GM23338 (cell line): ENCODE measurements around the gene FAM174C. TPM values are rescaled to one million over a fixed set of nuclear protein-coding genes. Genes with fewer than 3 reads are reported as not detected.

Source experiments
- ATAC-seq: fragments of 200-7000 bp; cut with Tn5 transposase; 3 replicates; pipeline ENCODE4 v1.9.1; 2020
- DNase-seq: peaks from one replicate; pipeline ENCODE4 v3.0.0-alpha.2; 2015; ENCODE audit warnings: low spot score
- H2AFZ ChIP-seq: fragments of 200-600 bp; sonication (generic); 2 replicates; pipeline ENCODE4 v1.8.0; 2016; ENCODE audit warnings: antibody characterized with exemption, mild to moderate bottlenecking, moderate library complexity
- H3F3A ChIP-seq: fragments of 200-600 bp; sonication (generic); replicated peaks from 2 replicates; pipeline ENCODE4 v1.8.0; 2017; ENCODE audit warnings: antibody characterized with exemption, mixed run types, low read depth
- H3K27ac ChIP-seq: fragments of 200-600 bp; sonication (generic); 2 replicates; pipeline ENCODE4 v1.6.1; 2016; ENCODE audit warnings: low read depth
- H3K27me3 ChIP-seq: fragments of 200-600 bp; sonication (generic); 2 replicates; pipeline ENCODE4 v1.8.0; 2016; ENCODE audit warnings: mild to moderate bottlenecking, mixed run types, moderate library complexity; ENCODE audit not compliant: insufficient read depth
- H3K36me3 ChIP-seq: fragments of 200-600 bp; sonication (generic); 2 replicates; pipeline ENCODE4 v1.8.0; 2016; ENCODE audit warnings: mild to moderate bottlenecking; ENCODE audit not compliant: insufficient read depth
- H3K4me1 ChIP-seq: fragments of 200-600 bp; sonication (generic); 2 replicates; pipeline ENCODE4 v1.8.0; 2016; ENCODE audit warnings: mild to moderate bottlenecking, moderate library complexity; ENCODE audit not compliant: insufficient read depth
- H3K4me2 ChIP-seq: fragments of 200-600 bp; sonication (generic); 2 replicates; pipeline ENCODE4 v1.7.1; 2017; ENCODE audit warnings: mixed run types
- H3K4me3 ChIP-seq: fragments of 200-600 bp; sonication (generic); 2 replicates; pipeline ENCODE4 v1.6.1; 2016; ENCODE audit warnings: mixed run types
- H3K79me2 ChIP-seq: fragments of 200-600 bp; sonication (generic); replicated peaks from 2 replicates; pipeline ENCODE4 v1.8.0; 2017; ENCODE audit warnings: mild to moderate bottlenecking; ENCODE audit not compliant: insufficient read depth
- H3K9me2 ChIP-seq: fragments of 200-600 bp; sonication (generic); 2 replicates; pipeline ENCODE4 v1.8.0; 2017; ENCODE audit not compliant: insufficient read depth
- H4K20me1 ChIP-seq: fragments of 200-600 bp; sonication (generic); replicated peaks from 2 replicates; pipeline ENCODE4 v1.8.0; 2017; ENCODE audit warnings: mild to moderate bottlenecking; ENCODE audit not compliant: insufficient read depth
- H3K27ac Mint-ChIP-seq: 2 replicates; pipeline ENCODE4 v1.8.0; 2020; ENCODE audit warnings: inconsistent platforms, mild to moderate bottlenecking, moderate library complexity, mixed read lengths
- H3K27me3 Mint-ChIP-seq: 3 replicates; pipeline ENCODE4 v1.8.0; 2022; ENCODE audit warnings: low read depth, mild to moderate bottlenecking, moderate library complexity, mixed read lengths, inconsistent platforms; ENCODE audit not compliant: insufficient read depth, poor library complexity
- H3K36me3 Mint-ChIP-seq: 3 replicates; pipeline ENCODE4 v1.8.0; 2021; ENCODE audit warnings: low read depth, mild to moderate bottlenecking, inconsistent platforms, moderate library complexity, mixed read lengths
- H3K4me1 Mint-ChIP-seq: 3 replicates; pipeline ENCODE4 v1.8.0; 2020; ENCODE audit warnings: mild to moderate bottlenecking, inconsistent platforms, mixed read lengths
- H3K4me3 Mint-ChIP-seq: 3 replicates; pipeline ENCODE4 v1.8.0; 2021; ENCODE audit warnings: moderate library complexity, mild to moderate bottlenecking, inconsistent platforms, mixed read lengths
- H3K9me3 Mint-ChIP-seq: 3 replicates; pipeline ENCODE4 v1.8.0; 2020; ENCODE audit warnings: moderate library complexity, mild to moderate bottlenecking, inconsistent platforms, mixed read lengths
- CREB1 ChIP-seq: fragments of 250-450 bp; sonication (Bioruptor Pico); IDR thresholded peaks from 2 replicates; pipeline ENCODE4 v1.5.0; 2020; ENCODE audit warnings: low read depth, mild to moderate bottlenecking, moderate library complexity
- CTCF ChIP-seq, 2 experiments: fragments of 200-600 bp in 1 of 2; sonication (generic) in 1 of 2; conservative IDR thresholded peaks; 2 replicates each; pipeline versions ENCODE4 v1.5.1 to v1.6.1; 2016 to 2017; ENCODE audit warnings: antibody characterized with exemption in 2 of 2, low read depth in 2 of 2, mild to moderate bottlenecking in 2 of 2, moderate library complexity in 1 of 2
- ETS1 ChIP-seq: IDR thresholded peaks from 2 replicates; pipeline ENCODE4 v1.6.1; 2016; ENCODE audit warnings: antibody characterized with exemption
- EZH2 ChIP-seq: fragments of 200-600 bp; sonication (generic); IDR thresholded peaks from one replicate; pipeline ENCODE4 v1.8.0; 2017; ENCODE audit warnings: antibody characterized with exemption, mild to moderate bottlenecking, low read depth; ENCODE audit not compliant: unreplicated experiment
- EZH2phosphoT487 ChIP-seq: fragments of 200-600 bp; sonication (generic); IDR thresholded peaks from one replicate; pipeline ENCODE4 v1.8.1; 2018; ENCODE audit warnings: antibody characterized with exemption; ENCODE audit not compliant: unreplicated experiment
- JUNB ChIP-seq: IDR thresholded peaks from one replicate; pipeline ENCODE4 v1.6.1; 2016; ENCODE audit warnings: antibody characterized with exemption; ENCODE audit not compliant: unreplicated experiment
- POLR2AphosphoS5 ChIP-seq: IDR thresholded peaks from 2 replicates; pipeline ENCODE4 v1.6.1; 2016; ENCODE audit warnings: antibody characterized with exemption, low read depth
- REST ChIP-seq: IDR thresholded peaks from one replicate; pipeline ENCODE4 v1.6.1; 2018; ENCODE audit warnings: antibody characterized with exemption; ENCODE audit not compliant: unreplicated experiment
- STAT1 ChIP-seq: IDR thresholded peaks from one replicate; pipeline ENCODE4 v1.6.1; 2016; ENCODE audit warnings: antibody characterized with exemption; ENCODE audit not compliant: unreplicated experiment
- ZNF114 ChIP-seq: fragments of 250-450 bp; sonication (Bioruptor Pico); IDR thresholded peaks from 2 replicates; pipeline ENCODE4 v1.5.0; 2020; ENCODE audit warnings: mild to moderate bottlenecking, moderate library complexity
- ZNF331 ChIP-seq: fragments of 250-450 bp; sonication (Bioruptor Pico); IDR thresholded peaks from 2 replicates; pipeline ENCODE4 v1.5.0; 2020; ENCODE audit warnings: low read depth, mild to moderate bottlenecking, moderate library complexity
- ZNF462 ChIP-seq: fragments of 250-450 bp; sonication (Bioruptor Pico); IDR thresholded peaks from 2 replicates; pipeline ENCODE4 v1.5.0; 2020; ENCODE audit warnings: mild to moderate bottlenecking, moderate library complexity
- polyA plus RNA-seq: library from polyadenylated mRNA; unstranded; fragments of >200 nt; fragmentation: Nextera tagmentation; extraction: Ambion mirVana; gene quantifications from 2 replicates; pipeline ENCODE4 v1.2.1, GENCODE V29; 2016
- total RNA-seq: library from RNA; depleted of rRNA; stranded (reverse); fragments of >200 nt; shearing (Covaris generic); gene quantifications from 2 replicates; pipeline ENCODE4 v1.2.3, GENCODE V29; 2014

Gene FAM174C
- total and polyA plus RNA-seq, 2 experiments from 2014 or later = 60.4 to 68.0 TPM

GRCh38 chr19:1274852-1275259 is 474 bp upstream of the FAM174C start:
- Mint-ChIP-seq H3K4me1 (peaks cover 48% of the 10 kb centered on the region), H3K27ac (peak overlapping the region; percentile 97), H3K27me3 (peaks cover 43% of the 10 kb centered on the region), H3K36me3 (peaks cover 58% of the 10 kb centered on the region), H3K4me3 (peak overlapping the region; percentile 75), H3K9me3 (no peaks in the 10 kb centered on the region; the same call in 2 of the 3 replicates)
- peak overlapping the region; percentile 88 for H3K4me3 ChIP-seq
- H2AFZ ChIP-seq = no peak overlapping the region
- DNase-seq (peak; percentile 65), ATAC-seq (peak; percentile 13)
- peaks cover 64% of the 10 kb centered on the region for H3F3A ChIP-seq
- peaks cover 47% of the 10 kb centered on the region for H3K79me2 ChIP-seq
- peaks cover 34% of the 10 kb centered on the region for H4K20me1 ChIP-seq
- H3K27me3 ChIP-seq = no peaks in the 10 kb centered on the region
- H3K36me3 ChIP-seq = peaks cover 31% of the 10 kb centered on the region
- H3K27ac ChIP-seq = peak overlapping the region; percentile 91
- peak overlapping the region; percentile 97 for H3K4me2 ChIP-seq
- peaks cover 31% of the 10 kb centered on the region for H3K4me1 ChIP-seq
- no peaks in the 10 kb centered on the region for H3K9me2 ChIP-seq
- TF ChIP-seq ZNF331 (CRISPR knock-in tag) (no peak), CREB1 (no peak), REST (no peak), ZNF114 (CRISPR knock-in tag) (no peak), POLR2AphosphoS5 (no peak), STAT1 (no peak), JUNB (no peak), EZH2phosphoT487 (no peak), EZH2 (no peak), ETS1 (no peak), ZNF462 (CRISPR knock-in tag) (no peak), CTCF (conservative IDR thresholded peaks at IDR 0.05; ENCODE audit: low read depth in 2 of 2) (no peak)
